H1 (cell line): ENCODE results near the gene GSE1.

ENCODE experiments used
- CTCF ChIP-seq, 3 experiments: IDR thresholded peaks; 1 replicate in 2 of 3; 2 replicates in 1 of 3; pipeline versions ENCODE4 v1.5.1 to v1.6.1; 2011; ENCODE audit warnings: low read length in 3 of 3, mild to moderate bottlenecking in 3 of 3, inconsistent platforms in 2 of 3, low read depth in 1 of 3, moderate library complexity in 1 of 3; ENCODE audit not compliant: insufficient read depth in 1 of 3; ENCODE audit errors: control extremely low read depth in 1 of 3
- E2F6 ChIP-seq: IDR thresholded peaks from 2 replicates; pipeline ENCODE4 v1.6.1; 2012; ENCODE audit warnings: inconsistent platforms
- EGR1 ChIP-seq: IDR thresholded peaks from 2 replicates; pipeline ENCODE4 v1.6.1; 2011; ENCODE audit warnings: low read depth, low read length, borderline replicate concordance
- JUND ChIP-seq: IDR thresholded peaks from 2 replicates; pipeline ENCODE4 v1.6.1; 2011; ENCODE audit warnings: mild to moderate bottlenecking, improper control_type of control experiment, low read length
- KDM1A ChIP-seq: fragments of 200-600, 300-600 bp; sonication (generic); IDR thresholded peaks from 2 replicates; pipeline ENCODE4 v1.7.1; 2016; ENCODE audit warnings: mild to moderate bottlenecking, low read length, borderline replicate concordance
- MAX ChIP-seq: IDR thresholded peaks from 2 replicates; pipeline ENCODE4 v1.6.1; 2012; ENCODE audit warnings: inconsistent platforms
- PHF8 ChIP-seq: fragments of 200-600 bp; sonication (generic); conservative IDR thresholded peaks from 2 replicates; pipeline ENCODE4 v1.7.1; 2012; ENCODE audit warnings: low read depth, mild to moderate bottlenecking, inconsistent platforms, low read length, moderate library complexity
- POLR2A ChIP-seq, 2 experiments: IDR thresholded peaks; 1 replicate in 1 of 2; 2 replicates in 1 of 2; pipeline ENCODE4 v1.6.1; 2011; ENCODE audit warnings: low read depth in 2 of 2, low read length in 2 of 2, mild to moderate bottlenecking in 2 of 2; ENCODE audit errors: control extremely low read depth in 1 of 2
- POLR2AphosphoS5 ChIP-seq: IDR thresholded peaks from 2 replicates; pipeline ENCODE4 v1.6.1; 2011; ENCODE audit warnings: low read depth, low read length
- YY1 ChIP-seq: IDR thresholded peaks from 2 replicates; pipeline ENCODE4 v1.6.1; 2011; ENCODE audit warnings: low read depth, mild to moderate bottlenecking, low read length

- TF ChIP-seq CTCF (IDR thresholded peaks at IDR 0.05; ENCODE audit: control extremely low read depth in 1 of 3, insufficient read depth in 1 of 3, low read depth in 1 of 3, low read length in 3 of 3) (no peak), YY1 (no peak), KDM1A (no peak), JUND (no peak), MAX (no peak), POLR2A (IDR thresholded peaks at IDR 0.05; ENCODE audit: control extremely low read depth in 1 of 2, low read depth in 2 of 2, low read length in 2 of 2) (no peak), E2F6 (no peak), EGR1 (no peak), POLR2AphosphoS5 (no peak), PHF8 (no peak)
Observed at GRCh38 chr16:85656351-85657266, 43.5 kb downstream of the GSE1 start.
